GOT3 (cell line): Measurements from ENCODE around the gene SLC35E2B.
A peak's percentile ranks its signal among the peaks of the same experiment; 100 is the strongest.
"Not testable (repeated sequence)": the region's sequence is repeated elsewhere in the genome, so short reads cannot be mapped to it uniquely, and the experiment has no call there.

ENCODE experiments used
- DNase-seq: peaks from one replicate; lab custom pipeline; 2025; ENCODE audit warnings: mixed read lengths; lab: John Stamatoyannopoulos, UW

Gene SLC35E2B

GRCh38 chr1:1674806-1675205 lies 17.8 kb downstream of the SLC35E2B start:
- not testable (repeated sequence) for DNase-seq

- DNase-seq = no peak
These were observed 20.2 kb downstream of the SLC35E2B start for GRCh38 chr1:1672181-1672965.

GRCh38 chr1:1671365-1672119 lies 21.1 kb downstream of the SLC35E2B start:
- DNase-seq = no peak

GRCh38 chr1:1670866-1671265 lies 21.7 kb downstream of the SLC35E2B start:
- no peak for DNase-seq

- no peak for DNase-seq
These were observed 22.8 kb downstream of the SLC35E2B start for GRCh38 chr1:1669468-1670440.

- DNase-seq = no peak
These were observed 26.1 kb downstream of the SLC35E2B start for GRCh38 chr1:1666526-1666925.

GRCh38 chr1:1665815-1666251 lies 26.8 kb downstream of the SLC35E2B start:
- no peak for DNase-seq

GRCh38 chr1:1664941-1665814 lies 27.4 kb downstream of the SLC35E2B start:
- DNase-seq = no peak

GRCh38 chr1:1664318-1664717 lies 28.3 kb downstream of the SLC35E2B start:
- not testable (repeated sequence) for DNase-seq

- DNase-seq = not testable (repeated sequence)
These were observed 29.6 kb downstream of the SLC35E2B start for GRCh38 chr1:1662830-1663560.

GRCh38 chr1:1662392-1662791 lies 30.2 kb downstream of the SLC35E2B start:
- not testable (repeated sequence) for DNase-seq

GRCh38 chr1:1658583-1659549 lies 33.7 kb downstream of the SLC35E2B start, which contains the start of gene CDK11B:
Gene CDK11B, minus strand, starts transcription at chr1:1659004. Its CDS starts 1,519 bp downstream, at chr1:1657485.
- DNase-seq = peak; percentile 82

GRCh38 chr1:1648265-1648664 lies 44.3 kb downstream of the SLC35E2B start:
- DNase-seq = not testable (repeated sequence)

GRCh38 chr1:1647567-1648241 lies 44.9 kb downstream of the SLC35E2B start:
- DNase-seq = not testable (repeated sequence)

- DNase-seq = not testable (repeated sequence)
These were observed 46.3 kb downstream of the SLC35E2B start for GRCh38 chr1:1646326-1646725.

- not testable (repeated sequence) for DNase-seq
These were observed 51.7 kb downstream of the SLC35E2B start for GRCh38 chr1:1640711-1641461.

GRCh38 chr1:1640081-1640480 lies 52.5 kb downstream of the SLC35E2B start:
- not testable (repeated sequence) for DNase-seq
